OCI-LY3 (cell line): ENCODE measurements around the gene ILRUN.
"Not testable (repeated sequence)": the region's sequence is repeated elsewhere in the genome, so short reads cannot be mapped to it uniquely, and the experiment has no call there.

Source experiments
- H2AFZ ChIP-seq: fragments of 200-600, 300-600 bp; shearing (Covaris generic); 2 replicates; pipeline ENCODE4 v1.6.0; 2014; ENCODE audit warnings: antibody characterized with exemption, low read depth, low read length
- H3K27ac ChIP-seq: fragments of 200-600, 300-600 bp; sonication (generic); 2 replicates; pipeline ENCODE4 v1.5.1; 2014; ENCODE audit warnings: mild to moderate bottlenecking, low read length, moderate library complexity, mixed read lengths
- H3K27me3 ChIP-seq: fragments of 200-600, 300-600 bp; sonication (generic); 2 replicates; pipeline ENCODE4 v1.6.1; 2014; ENCODE audit warnings: low read depth, low read length, mixed read lengths
- H3K36me3 ChIP-seq: fragments of 200-600, 300-600 bp; sonication (generic); replicated peaks from 2 replicates; pipeline ENCODE3; 2014; ENCODE audit warnings: low read depth, low read length, mixed read lengths
- H3K4me1 ChIP-seq: fragments of 300-600, 200-600 bp; sonication (generic); 2 replicates; pipeline ENCODE4 v1.6.1; 2014; ENCODE audit warnings: low read length, mixed read lengths
- H3K4me2 ChIP-seq: fragments of 200-600, 300-600 bp; sonication (generic); 2 replicates; pipeline ENCODE4 v1.6.1; 2014; ENCODE audit warnings: low read length, mixed read lengths
- H3K4me3 ChIP-seq: fragments of 300-600, 200-600 bp; sonication (generic); 2 replicates; pipeline ENCODE4 v1.5.1; 2014; ENCODE audit warnings: antibody characterized with exemption, mild to moderate bottlenecking, low read length, moderate library complexity
- H3K79me2 ChIP-seq: fragments of 300-600, 200-600 bp; shearing (Covaris generic); 2 replicates; pipeline ENCODE4 v1.6.1; 2014; ENCODE audit warnings: mild to moderate bottlenecking, low read length, mixed read lengths
- H3K9ac ChIP-seq: fragments of 300-600, 200-600 bp; shearing (Covaris generic); 2 replicates; pipeline ENCODE4 v1.6.0; 2014; ENCODE audit warnings: mild to moderate bottlenecking, low read length, moderate library complexity
- H3K9me3 ChIP-seq: fragments of 200-600, 300-600 bp; shearing (Covaris generic); 2 replicates; pipeline ENCODE4 v1.6.1; 2014; ENCODE audit warnings: low read length, mixed read lengths; ENCODE audit not compliant: insufficient read depth
- H4K20me1 ChIP-seq: fragments of 200-600, 300-600 bp; sonication (generic); 2 replicates; pipeline ENCODE4 v1.6.1; 2016; ENCODE audit warnings: low read length, mixed read lengths; ENCODE audit not compliant: insufficient read depth
- EZH2phosphoT487 ChIP-seq: fragments of 200-600 bp; shearing (Covaris generic); IDR thresholded peaks from 2 replicates; pipeline ENCODE4 v1.6.1; 2018; ENCODE audit warnings: antibody characterized with exemption, mixed run types, low read depth
- TF ChIP-seq, protein P1 (sequence below): fragments of 200-600, 300-600 bp; sonication (generic); IDR thresholded peaks from 2 replicates; pipeline ENCODE4 v1.5.1; 2014; ENCODE audit warnings: antibody characterized with exemption, low read length, low read depth

Gene ILRUN

DNA sequence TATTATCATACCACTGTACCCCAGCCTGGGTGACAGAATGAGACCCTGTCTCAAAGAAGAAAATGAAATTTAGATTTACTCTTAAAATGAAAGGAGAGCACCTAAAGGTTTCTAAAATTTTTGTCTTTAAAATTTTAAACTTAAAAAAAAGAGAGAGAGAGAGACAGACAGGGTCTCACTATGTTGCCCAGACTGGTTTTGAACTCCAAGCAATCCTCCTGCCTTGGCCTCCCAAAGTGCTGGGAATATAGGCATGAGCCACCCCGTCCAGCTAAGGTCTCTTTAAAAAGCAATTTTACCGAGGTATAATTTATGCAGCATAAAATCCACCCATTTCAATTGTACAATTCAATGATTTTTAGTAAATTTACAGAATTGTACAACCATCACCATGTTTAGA lies 33.2 kb downstream of the ILRUN start:
- Histone ChIP-seq H2AFZ (no peak overlapping the region), H3K4me1 (peaks cover 61% of the 10 kb centered on the region), H4K20me1 (no peaks in the 10 kb centered on the region), H3K36me3 (peaks cover 14% of the 10 kb centered on the region), H3K79me2 (peaks cover 95% of the 10 kb centered on the region), H3K27ac (peak overlapping the region; percentile 82), H3K27me3 (no peaks in the 10 kb centered on the region), H3K4me2 (peak overlapping the region; percentile 38), H3K9me3 (no peaks in the 10 kb centered on the region), H3K9ac (no peak overlapping the region), H3K4me3 (no peak overlapping the region)
- TF ChIP-seq, protein P1, sequence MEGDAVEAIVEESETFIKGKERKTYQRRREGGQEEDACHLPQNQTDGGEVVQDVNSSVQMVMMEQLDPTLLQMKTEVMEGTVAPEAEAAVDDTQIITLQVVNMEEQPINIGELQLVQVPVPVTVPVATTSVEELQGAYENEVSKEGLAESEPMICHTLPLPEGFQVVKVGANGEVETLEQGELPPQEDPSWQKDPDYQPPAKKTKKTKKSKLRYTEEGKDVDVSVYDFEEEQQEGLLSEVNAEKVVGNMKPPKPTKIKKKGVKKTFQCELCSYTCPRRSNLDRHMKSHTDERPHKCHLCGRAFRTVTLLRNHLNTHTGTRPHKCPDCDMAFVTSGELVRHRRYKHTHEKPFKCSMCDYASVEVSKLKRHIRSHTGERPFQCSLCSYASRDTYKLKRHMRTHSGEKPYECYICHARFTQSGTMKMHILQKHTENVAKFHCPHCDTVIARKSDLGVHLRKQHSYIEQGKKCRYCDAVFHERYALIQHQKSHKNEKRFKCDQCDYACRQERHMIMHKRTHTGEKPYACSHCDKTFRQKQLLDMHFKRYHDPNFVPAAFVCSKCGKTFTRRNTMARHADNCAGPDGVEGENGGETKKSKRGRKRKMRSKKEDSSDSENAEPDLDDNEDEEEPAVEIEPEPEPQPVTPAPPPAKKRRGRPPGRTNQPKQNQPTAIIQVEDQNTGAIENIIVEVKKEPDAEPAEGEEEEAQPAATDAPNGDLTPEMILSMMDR = no peak
- no peak for TF ChIP-seq EZH2phosphoT487

DNA sequence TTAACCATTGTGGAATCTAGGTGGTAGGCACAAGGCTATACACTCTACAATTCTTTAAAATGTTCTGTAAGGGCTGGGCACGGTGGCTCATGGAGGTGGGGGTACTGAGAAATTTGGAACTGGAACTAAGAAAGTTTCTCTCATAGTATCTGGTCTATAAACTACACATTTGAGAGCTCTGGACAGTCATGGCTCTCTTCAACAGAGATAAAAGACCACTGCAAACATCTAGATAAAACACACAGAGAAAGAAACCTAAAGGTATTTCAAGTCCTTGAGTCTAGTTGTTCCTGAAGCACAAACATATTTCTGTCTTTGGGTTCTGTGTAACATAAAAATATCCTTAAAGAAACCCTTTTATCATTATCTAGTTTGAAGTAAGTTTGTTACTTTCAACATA lies 35.2 kb downstream of the ILRUN start:
- Histone ChIP-seq H3K4me3 (no peak overlapping the region), H4K20me1 (no peaks in the 10 kb centered on the region), H3K79me2 (peaks cover 92% of the 10 kb centered on the region), H3K4me1 (peaks cover 81% of the 10 kb centered on the region), H3K9ac (no peak overlapping the region), H2AFZ (no peak overlapping the region), H3K27me3 (no peaks in the 10 kb centered on the region), H3K36me3 (peaks cover 14% of the 10 kb centered on the region), H3K9me3 (no peaks in the 10 kb centered on the region), H3K4me2 (peak overlapping the region; percentile 20; the same call in 1 of the 2 replicates), H3K27ac (peak overlapping the region; percentile 70)
- no peak for TF ChIP-seq EZH2phosphoT487
- TF ChIP-seq, protein P1 = no peak

DNA sequence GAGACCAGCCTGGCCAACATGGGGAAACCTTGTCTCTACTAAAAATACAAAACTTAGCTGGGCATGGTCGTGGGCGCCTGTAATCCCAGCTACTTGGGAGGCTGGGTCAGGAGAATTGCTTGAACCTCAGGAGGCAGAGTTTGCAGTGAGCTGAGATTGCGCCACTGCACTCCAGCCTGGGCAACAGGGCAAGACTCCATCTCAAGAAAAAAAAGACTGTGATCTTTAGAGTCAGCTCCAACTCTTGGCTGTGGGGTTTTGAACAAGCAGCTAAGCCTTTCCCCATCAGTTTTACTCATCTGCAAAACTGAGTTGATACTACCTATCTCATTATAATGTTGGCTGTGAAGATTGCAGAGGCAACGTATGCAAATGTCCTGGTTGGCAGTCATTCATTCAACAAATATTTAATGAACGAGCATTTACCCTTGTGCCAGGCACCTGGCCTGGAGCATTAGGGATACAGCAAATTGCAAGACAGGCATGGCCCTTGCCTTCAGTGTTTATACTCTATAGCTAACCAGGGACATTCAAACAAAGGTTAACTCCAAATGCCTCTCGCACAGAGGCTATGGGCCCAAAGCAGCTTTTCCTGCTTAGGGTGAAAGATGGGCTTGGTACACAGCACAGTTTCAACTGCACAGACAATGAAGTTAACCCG lies 37.8 kb downstream of the ILRUN start:
- TF ChIP-seq, protein P1 = no peak
- TF ChIP-seq EZH2phosphoT487 = no peak
- Histone ChIP-seq H3K4me2 (peak overlapping the region; percentile 77), H3K9ac (peak overlapping the region; percentile 72), H3K4me1 (peaks cover 85% of the 10 kb centered on the region), H3K27ac (peak overlapping the region; percentile 93), H3K79me2 (peaks cover 87% of the 10 kb centered on the region), H4K20me1 (no peaks in the 10 kb centered on the region), H3K9me3 (no peaks in the 10 kb centered on the region), H2AFZ (no peak overlapping the region), H3K36me3 (peaks cover 26% of the 10 kb centered on the region), H3K4me3 (peak overlapping the region; percentile 27), H3K27me3 (no peaks in the 10 kb centered on the region)

DNA sequence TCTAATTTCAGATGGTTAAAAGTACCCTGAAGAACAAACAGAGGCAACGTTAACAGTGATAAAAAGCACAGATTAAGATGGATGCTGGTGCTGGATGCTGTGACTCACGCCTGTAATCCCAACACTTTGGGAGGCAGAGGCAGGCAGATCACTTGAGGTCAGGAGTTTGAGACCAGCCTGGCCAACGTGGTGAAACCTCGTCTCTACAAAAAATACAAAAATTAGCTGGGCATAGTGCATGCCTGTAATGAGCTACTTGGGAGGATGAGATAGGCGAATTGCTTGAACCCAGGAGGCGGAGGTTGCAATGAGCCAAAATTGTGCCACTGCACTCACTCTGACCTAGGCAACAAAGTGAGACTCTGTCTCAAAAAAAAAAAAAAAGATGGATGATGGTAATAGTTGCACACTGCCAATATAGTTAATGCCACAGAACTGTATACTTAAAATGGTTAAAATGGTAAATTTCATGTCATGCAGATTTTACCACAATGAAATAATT lies 38.5 kb downstream of the ILRUN start:
- peak overlapping the region; percentile 72 for H3K9ac ChIP-seq

More for the DNA sequence above, 38.5 kb downstream of the ILRUN start:
- peak overlapping the region; percentile 93 for H3K27ac ChIP-seq
- not testable (repeated sequence) for H3K27me3 ChIP-seq, H2AFZ ChIP-seq, H3K9me3 ChIP-seq, H4K20me1 ChIP-seq
- H3K4me2 ChIP-seq = peak overlapping the region; percentile 77
- H3K79me2 ChIP-seq = peaks cover 83% of the 10 kb centered on the region
- peaks cover 78% of the 10 kb centered on the region for H3K4me1 ChIP-seq
- peaks cover 31% of the 10 kb centered on the region for H3K36me3 ChIP-seq
- peak overlapping the region; percentile 66 for H3K4me3 ChIP-seq
